Medulla oblongata (tissue), 1 donor: ENCODE results near the gene PLEKHA6.
A peak's percentile ranks its signal among the peaks of the same experiment; 100 is the strongest.

Source experiments
- DNase-seq: peaks from one replicate; pipeline ENCODE4 v3.0.0-alpha.2; 2015; ENCODE audit errors: extremely low spot score

PLEKHA6 gene

DNA sequence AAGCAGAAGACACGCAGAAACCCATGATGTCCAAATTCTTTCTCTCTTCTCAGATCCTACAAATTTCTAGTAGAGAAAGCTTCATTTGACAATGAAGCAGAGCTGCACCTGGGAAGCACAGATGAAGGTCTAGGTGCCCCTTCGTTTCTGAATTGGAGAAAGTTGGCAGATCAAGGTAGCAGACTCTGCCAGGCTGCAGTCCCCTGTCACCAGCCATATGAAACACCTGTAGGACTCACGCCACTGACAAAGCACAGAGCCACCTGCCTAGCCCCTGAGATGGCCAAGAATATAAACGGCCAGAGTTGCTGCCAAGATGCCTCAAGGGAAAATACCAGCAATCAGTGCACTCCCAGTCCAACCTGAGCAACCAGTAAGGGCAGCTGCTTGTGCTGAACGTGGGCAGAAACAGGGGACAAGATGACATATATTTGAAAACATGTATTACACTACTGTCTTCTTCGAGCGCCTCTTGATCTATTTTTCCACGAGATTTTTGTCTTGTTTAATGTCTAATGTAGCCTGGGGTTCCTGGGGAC is 20.6 kb upstream of the PLEKHA6 start:
- DNase-seq, result no peak

DNA sequence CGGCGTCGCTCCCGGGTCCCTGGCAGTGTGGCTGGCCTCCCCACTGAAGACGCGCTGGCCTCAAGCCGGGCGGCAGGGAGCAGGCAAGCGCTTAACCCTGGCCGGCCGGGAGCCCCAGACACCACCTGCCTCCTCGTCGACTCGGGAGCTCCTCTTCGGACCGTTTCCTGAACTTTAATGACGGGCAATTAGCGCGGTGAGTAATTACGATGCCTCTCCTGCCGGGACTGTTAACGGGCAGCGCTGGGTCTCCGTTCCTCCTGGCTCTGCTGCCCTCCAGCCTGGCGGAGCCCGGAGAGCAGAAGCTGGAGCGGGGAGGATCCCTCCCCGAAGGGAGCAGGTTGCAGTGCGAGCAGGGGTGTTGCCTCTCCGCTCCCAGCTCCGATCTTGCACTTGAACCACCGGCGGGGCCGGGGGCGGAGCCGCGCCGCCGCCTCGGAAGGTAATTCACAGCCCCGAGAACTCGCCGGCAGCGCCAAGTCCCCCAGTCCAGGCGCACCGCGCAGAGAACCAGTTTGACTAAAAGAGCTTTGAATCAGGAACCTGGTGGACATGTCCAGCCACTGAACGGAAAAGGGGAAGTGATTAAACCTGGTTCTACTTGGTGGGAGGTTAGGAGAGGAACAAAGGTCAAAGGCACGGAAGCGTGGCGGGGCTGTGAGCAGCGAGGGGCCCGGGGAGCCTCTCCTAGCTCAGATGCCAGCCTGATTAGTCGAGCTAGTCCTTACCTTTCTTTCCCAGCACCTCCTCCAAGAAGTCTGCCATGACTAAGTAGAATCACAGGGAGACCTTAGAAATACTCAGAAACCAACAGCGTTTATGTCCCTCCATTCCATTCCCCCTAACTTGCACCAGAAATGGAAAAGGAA is 18.3 kb upstream of the PLEKHA6 start:
- no peak for DNase-seq

DNA sequence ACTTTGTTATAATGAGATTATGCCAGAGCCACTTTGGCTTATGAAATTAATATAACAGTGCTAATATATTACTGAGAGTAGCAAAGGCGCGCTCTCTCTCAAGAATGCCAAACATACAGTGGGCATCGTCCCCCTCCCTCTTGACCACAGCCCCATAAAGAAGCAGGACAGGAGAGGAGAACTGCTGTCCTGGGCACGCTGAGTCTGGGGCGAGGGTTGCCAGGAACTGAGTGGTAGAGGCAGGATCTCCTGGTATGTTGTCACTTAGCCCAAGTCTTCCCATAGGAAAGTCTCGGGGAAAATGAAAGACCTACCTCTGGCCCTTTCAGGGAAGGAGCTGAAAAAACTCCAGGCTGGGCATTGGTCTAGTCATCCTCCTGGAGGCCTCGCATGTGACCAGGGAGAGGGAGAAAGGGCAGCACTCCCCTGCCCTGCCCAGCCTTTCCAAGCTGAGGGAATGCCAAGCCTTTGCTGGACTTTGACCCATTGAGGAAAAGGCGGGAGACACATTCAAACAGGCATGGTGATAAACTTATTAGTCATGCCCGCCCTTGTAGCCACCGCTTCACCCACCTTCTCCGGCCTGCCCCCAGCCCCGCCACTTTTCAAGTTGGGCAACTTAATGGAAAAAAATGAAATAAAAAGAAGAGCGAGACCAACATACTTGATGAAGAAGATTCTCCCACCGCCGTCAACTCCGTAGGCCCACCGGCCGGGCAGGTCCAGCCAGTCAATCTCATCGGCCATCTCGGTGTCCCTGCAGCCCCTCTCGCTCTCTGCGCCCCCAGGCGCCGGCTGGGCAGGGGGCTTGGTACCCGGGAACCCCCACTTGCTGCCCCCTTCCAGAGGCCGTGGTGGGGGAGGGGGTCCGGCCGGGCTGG is 17.4 kb upstream of the PLEKHA6 start:
- DNase-seq, result peak; percentile 53

DNA sequence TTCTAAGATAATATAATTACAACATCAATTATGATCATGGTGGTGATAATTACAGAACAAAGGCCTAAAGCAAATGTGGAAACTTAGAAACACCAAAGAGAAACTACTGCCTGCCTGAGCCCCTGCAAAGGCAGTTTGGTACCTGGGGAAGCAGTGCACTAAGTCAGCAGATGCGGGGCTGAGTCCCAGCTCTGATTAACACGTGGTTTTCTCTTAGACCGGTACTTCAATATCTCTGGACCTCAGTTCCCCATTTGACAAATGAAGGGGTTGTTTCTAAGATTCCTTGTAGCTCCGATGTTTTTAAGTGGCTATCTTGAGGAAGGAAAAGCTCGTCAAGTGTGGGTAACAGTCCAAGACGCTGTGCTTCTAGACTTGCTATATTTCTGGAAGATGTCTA is 16.7 kb upstream of the PLEKHA6 start:
- DNase-seq, result no peak

DNA sequence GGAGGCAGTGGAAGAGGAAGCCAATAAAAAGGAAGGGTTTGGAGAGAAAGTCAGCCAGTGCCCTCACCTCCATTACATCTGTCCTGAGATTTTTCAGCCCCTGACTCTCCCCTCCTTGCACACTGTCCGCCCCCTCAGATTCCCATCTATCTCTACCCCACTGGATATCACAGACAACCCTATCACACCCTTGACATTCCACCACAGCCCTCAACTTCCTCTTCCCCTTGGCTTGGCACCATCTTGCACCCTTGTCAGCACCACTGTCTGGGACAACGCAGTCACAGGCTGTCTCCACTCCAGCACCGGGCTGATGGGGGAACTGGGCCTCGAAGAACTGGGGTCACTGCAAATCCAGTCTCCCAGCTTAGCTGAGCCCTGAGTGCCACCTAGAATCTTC is 14.2 kb upstream of the PLEKHA6 start:
- no peak for DNase-seq

DNA sequence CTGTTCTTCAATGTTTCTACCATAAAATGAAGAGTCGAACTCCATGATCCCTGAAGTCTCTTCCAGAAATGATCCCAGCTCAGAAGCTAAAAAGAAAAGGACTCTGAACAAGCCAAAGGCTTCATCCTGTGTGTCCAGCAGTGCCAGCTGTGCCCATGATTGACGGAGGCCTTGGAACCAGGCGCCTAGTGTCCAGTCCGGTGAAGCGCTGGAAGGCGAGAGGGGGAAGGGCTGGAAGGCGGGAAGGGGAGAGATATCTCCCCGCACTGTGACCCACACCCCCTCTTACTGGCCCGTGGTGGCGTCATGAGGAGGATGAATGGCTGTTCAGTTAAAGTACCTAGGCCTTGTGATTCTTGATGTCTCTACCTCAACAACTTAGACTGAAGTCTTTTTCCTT is 10.4 kb upstream of the PLEKHA6 start:
- peak; percentile 77 for DNase-seq

DNA sequence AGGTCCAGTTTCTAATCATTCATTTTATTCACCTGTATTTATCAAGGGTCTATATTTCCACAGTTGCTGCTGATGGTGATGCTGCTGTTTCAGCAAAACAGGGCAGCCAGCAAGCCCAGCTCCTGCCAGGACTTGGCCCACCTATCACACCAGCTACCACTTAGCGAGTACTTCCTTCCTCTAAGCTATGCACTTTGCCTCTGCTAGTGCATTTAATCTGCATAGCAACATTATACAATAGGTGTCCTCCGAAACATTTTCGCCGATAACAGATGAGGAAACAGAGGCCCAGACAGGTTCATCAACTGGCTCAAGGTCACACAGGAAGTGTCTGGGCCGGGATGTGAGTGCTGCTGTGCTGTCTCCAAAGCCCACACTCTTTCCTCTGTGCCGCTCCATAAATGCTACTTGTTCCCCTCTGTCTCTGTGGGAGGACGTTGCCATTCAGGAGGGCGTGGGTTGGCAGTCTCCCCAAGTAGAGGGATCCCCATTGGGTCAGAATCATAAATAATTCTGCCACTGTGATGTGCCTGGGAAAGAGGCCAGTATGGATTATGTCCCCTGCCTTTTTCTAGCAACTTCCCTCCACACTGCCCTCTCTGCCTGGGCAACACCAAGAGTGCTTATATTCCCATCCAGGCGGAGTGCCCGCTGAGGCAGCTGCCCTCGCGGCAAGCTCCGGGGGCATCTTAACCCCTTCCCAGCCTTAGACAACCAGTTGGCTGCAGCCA is 9.4 kb upstream of the PLEKHA6 start:
- peak; percentile 89 for DNase-seq

DNA sequence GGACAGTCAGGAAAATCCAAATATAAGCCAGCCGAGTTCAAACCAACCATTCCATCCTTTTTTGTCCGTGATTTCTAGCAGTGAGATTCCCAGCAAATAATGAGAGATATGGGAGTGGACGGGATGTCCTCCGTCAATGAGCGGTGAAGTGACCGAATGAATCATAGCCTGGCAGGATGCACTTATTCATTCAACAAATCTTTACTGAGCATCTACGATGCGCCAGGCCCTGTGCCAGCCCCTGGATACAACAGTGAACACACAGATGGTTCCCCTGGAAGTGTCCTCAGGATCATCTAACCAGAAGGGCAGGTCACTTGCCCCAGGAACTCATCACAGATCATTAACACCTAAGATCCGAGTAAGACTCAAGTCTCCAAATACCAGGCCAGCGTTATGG is 8.2 kb upstream of the PLEKHA6 start:
- no peak for DNase-seq

DNA sequence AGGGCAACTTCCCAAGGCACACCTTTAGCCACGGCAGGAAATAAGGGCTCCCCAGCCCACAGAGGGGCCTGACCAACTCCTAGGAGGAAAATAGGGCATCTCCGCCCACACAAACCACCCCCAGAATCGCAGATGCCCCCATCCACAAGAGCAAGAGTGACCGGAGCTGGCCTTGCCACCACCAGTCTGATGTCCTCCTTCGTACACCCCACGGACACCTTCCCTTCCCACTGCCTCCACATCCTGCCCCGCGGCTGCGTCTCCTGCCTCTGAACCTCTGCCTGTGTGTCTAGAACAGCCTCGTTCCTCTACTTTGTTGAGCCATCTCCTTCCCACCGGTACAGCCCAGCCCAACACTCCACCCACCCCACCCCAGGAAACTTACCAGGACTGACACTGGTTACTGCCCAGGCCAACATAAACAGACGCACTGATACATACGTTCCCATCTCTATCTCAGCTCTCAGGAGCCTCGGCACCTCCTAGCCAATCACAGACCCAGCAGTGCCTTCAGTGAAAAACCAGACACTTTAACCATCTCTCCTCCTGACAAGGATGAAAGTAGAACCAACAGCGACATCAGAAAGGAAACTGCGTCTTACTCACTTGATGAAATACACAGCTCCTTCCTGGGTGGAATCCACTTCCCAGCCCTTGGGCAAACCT is 7.6 kb upstream of the PLEKHA6 start:
- DNase-seq, result no peak

DNA sequence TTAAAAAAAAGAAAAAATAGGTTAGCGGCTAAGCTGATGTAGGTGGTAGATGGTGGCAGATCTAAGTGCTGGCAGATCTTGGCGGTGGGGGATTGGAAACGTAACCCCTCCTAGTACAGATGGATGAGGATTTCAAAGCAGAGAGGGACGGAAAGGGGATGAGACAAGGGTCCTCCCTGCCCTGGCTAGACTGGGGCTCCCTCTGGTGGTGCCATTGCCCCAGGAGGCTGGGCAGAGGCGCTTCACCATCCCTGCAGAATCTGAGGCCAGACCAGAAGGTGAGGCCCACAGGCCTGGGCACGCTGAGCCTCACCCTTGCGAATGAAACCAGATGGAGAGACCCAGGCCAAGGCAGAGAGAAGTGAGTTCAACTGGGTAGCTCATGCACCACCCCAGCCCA is 7.0 kb upstream of the PLEKHA6 start:
- no peak for DNase-seq

DNA sequence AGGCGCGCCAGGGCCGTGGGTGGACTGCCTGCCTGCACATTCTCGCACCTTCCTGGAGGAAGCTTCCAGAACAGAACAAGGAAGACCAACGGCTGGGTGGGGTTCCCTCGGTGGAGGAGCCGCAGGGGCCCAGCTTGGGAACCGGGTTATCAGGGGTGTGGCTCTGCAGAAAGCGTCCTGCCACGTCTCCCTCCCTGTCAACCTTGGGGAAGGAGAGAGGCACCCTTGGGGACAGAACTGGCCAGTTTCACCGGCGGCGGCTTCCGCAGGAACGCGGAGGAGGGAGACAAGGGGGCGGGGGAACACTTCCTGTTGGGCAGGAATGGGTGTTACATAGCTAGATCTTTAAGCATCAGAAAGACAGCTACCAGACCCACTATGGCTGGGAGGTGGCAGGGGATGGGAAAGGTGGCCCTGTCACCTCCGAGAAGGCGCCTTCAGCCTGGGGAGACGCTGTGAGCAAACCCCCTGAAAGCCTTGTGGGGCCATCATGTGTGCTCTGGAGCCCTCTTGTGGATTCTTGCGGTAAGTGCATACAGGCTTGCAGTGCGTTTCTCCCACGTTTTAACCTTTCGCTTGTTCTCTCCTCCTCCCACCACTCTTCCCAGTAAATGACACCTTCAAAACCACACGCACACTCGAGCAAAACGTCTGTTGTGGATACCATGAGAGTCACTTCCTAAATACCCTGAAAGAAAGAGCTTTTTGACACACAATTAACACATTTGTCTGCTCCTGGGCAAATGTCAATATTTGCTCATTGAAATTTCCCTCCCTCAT is 3.8 kb upstream of the PLEKHA6 start:
- DNase-seq, result peak; percentile 90

DNA sequence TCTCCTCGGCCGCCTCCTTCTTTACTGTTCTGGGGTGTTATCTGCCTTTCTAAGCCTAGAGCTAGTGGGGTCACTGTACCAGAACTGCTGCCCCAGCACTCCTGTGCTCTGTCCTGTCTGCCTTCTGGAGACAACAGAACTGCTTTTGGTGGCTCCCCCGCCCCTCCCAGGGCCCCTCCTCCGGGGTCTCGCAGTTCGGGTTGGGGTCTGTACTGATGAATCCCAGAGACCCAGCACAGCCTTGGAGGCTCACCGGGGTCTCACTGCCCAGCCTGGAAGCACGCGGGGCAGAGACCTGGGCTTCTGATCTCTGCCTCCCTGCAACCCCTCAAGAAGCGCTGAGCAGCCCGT is 3.2 kb upstream of the PLEKHA6 start:
- no peak for DNase-seq

DNA sequence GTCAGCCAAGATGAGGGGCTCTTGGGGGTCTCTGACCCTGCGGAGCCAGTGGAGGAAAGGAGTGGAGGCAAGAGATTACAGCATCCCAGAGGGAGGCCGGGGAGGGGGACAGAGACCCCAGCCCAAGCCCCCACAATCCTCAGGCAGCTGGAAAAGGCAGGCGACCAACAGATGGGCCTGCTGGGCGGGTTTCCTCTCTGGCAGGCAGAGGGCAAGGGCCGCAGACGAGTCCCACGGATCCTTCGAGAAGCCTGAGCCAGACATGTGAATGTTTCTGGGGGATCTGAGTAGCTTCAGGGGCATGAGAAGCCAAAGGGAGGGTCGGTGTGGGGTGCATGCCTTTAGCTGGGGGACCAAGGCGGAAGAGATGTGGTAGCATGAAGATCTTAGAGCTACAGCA is 2.1 kb upstream of the PLEKHA6 start:
- DNase-seq, result no peak

DNA sequence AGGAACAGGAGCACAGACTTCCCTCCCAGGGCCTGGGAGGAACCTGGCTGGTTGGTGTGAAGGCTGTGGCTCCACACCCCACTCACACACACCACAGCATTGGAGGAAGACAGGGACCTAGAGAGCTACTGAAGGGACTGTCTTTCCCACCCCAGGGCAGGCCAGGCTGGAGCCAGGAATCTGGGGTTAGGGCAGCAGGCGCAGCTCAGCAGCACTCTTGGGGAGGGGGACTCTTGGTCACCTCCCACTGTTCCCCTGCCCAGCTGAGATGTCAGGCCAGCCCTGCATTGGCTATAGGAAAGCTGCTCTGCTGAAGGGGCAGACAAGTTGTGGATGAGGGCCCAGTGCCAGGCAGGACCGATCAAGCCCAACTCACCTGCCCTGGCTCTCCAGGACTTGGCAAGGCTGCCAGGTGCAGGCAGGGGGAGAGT is 1.6 kb upstream of the PLEKHA6 start:
- no peak for DNase-seq

DNA sequence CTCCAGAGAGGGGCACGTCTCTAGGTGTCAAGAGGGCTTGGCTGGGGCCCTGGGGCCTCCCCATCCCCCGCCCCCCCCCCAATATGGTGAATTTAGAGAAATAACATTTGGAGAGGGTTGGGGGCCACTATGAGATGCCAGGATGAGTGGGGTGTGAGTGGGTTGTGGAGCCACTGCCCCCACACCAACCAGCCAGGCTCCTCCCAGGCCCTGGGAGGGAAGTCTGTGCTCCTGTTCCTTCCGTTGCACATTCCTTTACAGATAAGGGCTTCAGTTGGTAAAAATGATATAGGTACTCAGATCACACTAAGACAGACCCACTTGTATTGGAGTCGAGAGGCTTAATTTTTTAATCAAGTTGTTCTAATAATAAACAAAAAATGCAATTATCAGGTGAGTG is 585 bp upstream of the PLEKHA6 start:
- DNase-seq, result no peak

DNA sequence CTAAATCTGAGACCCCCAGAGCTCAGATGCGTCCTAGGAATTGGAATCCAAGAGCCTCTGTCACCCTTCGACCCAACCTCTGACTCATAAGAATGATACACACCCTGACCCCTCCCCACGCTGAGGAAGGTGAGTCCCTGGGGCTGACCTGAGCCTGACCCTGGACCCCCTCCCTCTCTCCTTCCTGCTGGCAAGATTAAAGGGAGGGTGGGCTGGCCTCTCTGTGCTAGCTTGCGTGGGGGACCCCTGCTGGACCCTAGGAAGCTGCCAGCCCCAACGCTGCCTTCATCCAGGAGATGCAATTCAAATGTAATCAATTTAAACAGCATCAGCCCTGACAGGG is 627 bp downstream of the PLEKHA6 start:
- no peak for DNase-seq

DNA sequence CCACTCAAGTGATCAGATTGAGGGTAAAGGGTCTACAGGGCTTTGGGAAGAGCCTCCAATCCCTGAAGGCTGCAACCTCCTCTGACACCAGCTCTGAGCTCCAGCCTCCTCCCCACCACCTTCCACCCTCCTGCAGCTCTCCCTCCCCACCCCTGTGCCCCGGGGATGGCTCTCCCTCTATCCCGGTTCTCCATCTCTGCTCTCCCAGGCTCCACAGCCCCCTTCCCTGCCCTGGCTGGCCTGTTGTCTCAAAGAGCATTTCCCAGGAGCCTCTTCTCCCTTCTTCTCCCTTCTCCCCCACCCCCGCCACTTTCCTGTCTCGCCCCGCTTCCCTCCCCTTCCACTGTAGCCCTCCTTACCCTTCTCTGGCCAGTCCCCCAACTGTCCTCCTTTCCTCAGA is 1.1 kb downstream of the PLEKHA6 start:
- no peak for DNase-seq

DNA sequence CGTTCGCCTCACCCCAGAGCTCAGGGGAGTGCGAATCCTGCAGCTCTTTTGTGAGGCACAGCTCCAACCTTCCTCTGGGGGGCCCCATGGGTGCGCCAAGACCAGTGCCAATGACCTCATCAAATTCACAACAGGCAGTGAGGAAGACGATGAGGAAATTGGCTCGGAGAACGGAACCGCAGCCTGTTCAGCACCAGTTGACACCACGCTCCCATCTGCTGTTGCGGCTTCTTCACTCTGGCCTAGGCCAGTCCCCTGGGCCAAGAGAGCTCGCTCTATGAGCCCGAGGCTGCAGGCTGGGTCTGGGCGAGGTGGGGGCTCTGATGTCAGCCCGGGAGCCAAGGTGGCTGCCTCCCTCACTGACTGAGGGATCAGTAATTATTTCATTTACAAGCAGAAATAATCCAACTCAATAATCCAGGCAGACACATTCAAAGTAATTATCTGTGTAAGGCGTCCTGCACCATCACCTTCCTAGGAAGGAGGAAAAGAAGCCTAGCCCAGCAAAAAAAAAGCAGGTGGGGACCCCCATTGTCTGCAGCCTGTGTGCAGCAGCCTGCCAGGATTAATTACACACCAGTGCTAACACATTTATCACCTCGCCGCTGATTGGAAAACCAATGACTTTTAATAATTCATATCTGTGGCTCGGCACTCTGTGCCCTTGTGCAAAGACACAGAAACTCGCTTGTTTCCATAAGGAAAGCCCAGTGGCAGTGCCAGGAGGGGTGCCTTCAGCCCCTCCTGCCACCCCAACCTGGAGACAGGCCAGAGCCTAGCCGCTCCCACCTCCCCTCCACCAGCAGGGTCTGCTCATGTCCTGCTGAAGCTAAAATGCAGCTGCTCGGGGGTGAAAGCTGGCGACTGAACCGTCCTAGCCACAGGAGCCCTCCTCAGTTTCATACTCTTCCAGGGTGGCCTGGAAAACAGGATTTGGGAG is 1.9 kb downstream of the PLEKHA6 start:
- DNase-seq, result peak; percentile 68

DNA sequence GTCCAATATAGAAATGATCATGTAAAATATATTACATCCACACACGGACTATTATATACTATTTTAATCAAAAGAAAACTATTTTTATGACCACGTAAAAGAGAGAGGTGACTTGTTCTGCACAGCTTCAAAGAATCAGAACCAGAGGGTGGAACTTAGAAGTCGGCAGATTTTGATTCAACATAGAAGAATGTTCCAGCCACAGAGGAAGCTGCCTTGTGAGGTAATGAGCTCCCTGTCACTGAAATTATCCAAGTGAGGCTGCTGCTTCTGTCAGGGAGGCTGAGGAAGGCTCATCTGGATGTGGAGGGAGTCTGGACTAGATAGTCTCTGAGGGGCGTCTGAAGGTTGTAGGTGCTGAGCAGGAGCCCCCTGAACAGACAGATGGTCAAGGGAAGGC is 2.7 kb downstream of the PLEKHA6 start:
- DNase-seq, result no peak

DNA sequence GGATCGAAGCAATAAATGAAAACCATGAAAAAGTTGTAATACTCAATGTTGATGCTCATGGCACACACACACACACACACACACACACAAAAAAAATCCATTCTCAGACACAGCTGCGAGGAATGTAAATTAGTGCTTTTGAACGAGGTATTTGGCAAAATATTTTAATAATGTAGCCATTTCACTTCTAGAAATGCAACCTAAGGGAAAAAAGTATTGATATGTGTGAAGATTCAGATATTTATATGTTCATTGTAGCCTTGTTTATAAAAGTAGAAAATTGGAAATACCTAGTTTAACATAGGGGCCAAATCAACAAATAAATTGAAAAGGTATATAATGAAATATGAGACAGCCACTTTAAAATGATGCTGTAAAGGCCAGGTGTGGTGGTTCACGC is 3.8 kb downstream of the PLEKHA6 start:
- no peak for DNase-seq
